Tibial nerve (tissue), 4 donors: ENCODE data around the gene MED22. TPM values are rescaled to one million over a fixed set of nuclear protein-coding genes. Genes with fewer than 3 reads are reported as not detected.
"Not testable (repeated sequence)": the region's sequence is repeated elsewhere in the genome, so short reads cannot be mapped to it uniquely, and the experiment has no call there.

Source experiments
- DNase-seq, 2 donors: peaks; one replicate each; pipeline ENCODE4 v3.0.0-alpha.2; 2019; ENCODE audit warnings: low spot score in 2 of 2
- H3K27ac ChIP-seq, 4 donors: fragments of 200-600 bp; sonication (generic) in 3 of 4; one replicate each; pipeline ENCODE4 v1.5.1; 2017 to 2019; ENCODE audit warnings: mild to moderate bottlenecking in 1 of 4
- H3K27me3 ChIP-seq, 2 donors: fragments of 200-600 bp; sonication (generic) in 1 of 2; one replicate each; pipeline versions ENCODE4 v1.5.1 to v1.6.0; 2017 to 2019
- H3K36me3 ChIP-seq, 3 donors: fragments of 200-600 bp; sonication (generic); one replicate each; pipeline ENCODE4 v1.5.1; 2018 to 2019
- H3K4me1 ChIP-seq, 4 donors: fragments of 200-600 bp; sonication (generic) in 3 of 4; one replicate each; pipeline ENCODE4 v1.5.1; 2017 to 2019
- H3K4me3 ChIP-seq, 4 donors: fragments of 200-600 bp; sonication (generic) in 3 of 4; one replicate each; pipeline ENCODE4 v1.5.1; 2017 to 2019; ENCODE audit warnings: mild to moderate bottlenecking in 1 of 4, moderate library complexity in 1 of 4
- H3K9me3 ChIP-seq, 4 donors: fragments of 200-600 bp; sonication (generic) in 3 of 4; one replicate each; pipeline ENCODE4 v1.5.1; 2017 to 2019
- CTCF ChIP-seq, 5 experiments: fragments of 200-600 bp in 3 of 5; fragments of 450-650 bp in 2 of 5; sonication (generic) in 3 of 5; IDR thresholded peaks; one replicate each; pipeline ENCODE4 v1.5.1; 2016 to 2019; ENCODE audit warnings: antibody characterized with exemption in 5 of 5, mild to moderate bottlenecking in 3 of 5, moderate library complexity in 2 of 5
- EP300 ChIP-seq, 2 donors: sonication (generic); formaldehyde crosslinking; IDR thresholded peaks; one replicate each; pipeline ENCODE4 v1.6.1; 2017; ENCODE audit warnings: antibody characterized with exemption in 2 of 2, mild to moderate bottlenecking in 1 of 2
- POLR2A ChIP-seq, 2 donors: fragments of 450-650 bp; IDR thresholded peaks; one replicate each; pipeline ENCODE4 v1.6.1; 2017; ENCODE audit warnings: antibody characterized with exemption in 2 of 2, mild to moderate bottlenecking in 2 of 2, moderate library complexity in 2 of 2
- WGBS, 2 donors: methylation state at CpG; one replicate each; pipeline ENCODE4 v1.1.5; 2018; 5-methylcytosine and 5-hydroxymethylcytosine counted together
- total RNA-seq, 4 donors: library from RNA; depleted of rRNA; stranded (reverse); fragments of >200 nt; gene quantifications; one replicate each; pipeline ENCODE4 v1.1.0, GENCODE V29; 2016

Gene MED22
- total RNA-seq: 10 to 100 TPM; 29.3 to 63.6 (median 39.2) TPM

GRCh38 chr9:133347985-133348717 is at the start of gene MED22, which contains the start of gene RPL7A:
TSS of gene MED22 (minus strand) at chr9:133348131. CDS start at chr9:133346662, 1,469 bp downstream.
TSS of gene RPL7A (plus strand) at chr9:133348218. CDS start at chr9:133348244, 26 bp downstream.
- H3K9me3 ChIP-seq: no peaks in the 10 kb centered on the region
- TF ChIP-seq POLR2A (IDR thresholded peaks at IDR 0.05) (peak; percentile 67 to 76), CTCF (IDR thresholded peaks at IDR 0.05) (peak in 2 of 5 experiments; percentile 48 to 50), EP300 (IDR thresholded peaks at IDR 0.05) (peak; percentile 14 to 96)
- peak within 1 kb of the TSS; percentile 74 to 96 (median 92) for H3K27ac ChIP-seq
- peak; percentile 93 to 97 for DNase-seq
- no peaks in the 10 kb centered on the region for H3K27me3 ChIP-seq
- H3K4me1 ChIP-seq: peaks cover 0 to 52% (median 24%) of the 10 kb centered on the region in 4 donors
- peaks cover 0 to 70% (median 34%) of the 10 kb centered on the region in 3 donors for H3K36me3 ChIP-seq
- 0 to 1% methylated on average over 42 to 64 of the region's 64 CpGs for WGBS, 2 donors
- peak within 1 kb of the TSS; percentile 74 to 99 (median 96) for H3K4me3 ChIP-seq

GRCh38 chr9:133397370-133397769 is 49.4 kb upstream of the MED22 start:
- 71 to 75% methylated on average over 6 of the region's 6 CpGs for WGBS, 2 donors
- no peak for DNase-seq
- Histone ChIP-seq H3K27me3 (peaks cover 0 to 18% of the 10 kb centered on the region in 2 donors), H3K4me3 (no peak overlapping the region), H3K9me3 (no peaks in the 10 kb centered on the region), H3K27ac (no peak overlapping the region), H3K36me3 (peaks cover 0 to 23% (median 0%) of the 10 kb centered on the region in 3 donors), H3K4me1 (no peaks in the 10 kb centered on the region)
- no peak for TF ChIP-seq CTCF (IDR thresholded peaks at IDR 0.05)
- no peak for TF ChIP-seq EP300 (IDR thresholded peaks at IDR 0.05)
- no peak for TF ChIP-seq POLR2A (IDR thresholded peaks at IDR 0.05)

- H3K36me3 ChIP-seq: peaks cover 0 to 18% (median 0%) of the 10 kb centered on the region in 3 donors
- DNase-seq: no peak
- H3K9me3 ChIP-seq: no peaks in the 10 kb centered on the region
- TF ChIP-seq EP300 (IDR thresholded peaks at IDR 0.05) (no peak), CTCF (IDR thresholded peaks at IDR 0.05) (no peak), POLR2A (IDR thresholded peaks at IDR 0.05) (no peak)
- no peak overlapping the region for H3K27ac ChIP-seq
- no peaks in the 10 kb centered on the region for H3K4me1 ChIP-seq
- WGBS, 2 donors: 24 to 26% methylated on average over 13 to 14 of the region's 14 CpGs
- H3K27me3 ChIP-seq: peaks cover 0 to 21% of the 10 kb centered on the region in 2 donors
- H3K4me3 ChIP-seq: no peak overlapping the region
Observed at GRCh38 chr9:133396952-133397351, 49.0 kb upstream of the MED22 start.

- Histone ChIP-seq H3K9me3 (no peaks in the 10 kb centered on the region), H3K4me3 (no peak overlapping the region), H3K27me3 (peaks cover 0 to 27% of the 10 kb centered on the region in 2 donors), H3K36me3 (no peaks in the 10 kb centered on the region), H3K4me1 (no peaks in the 10 kb centered on the region), H3K27ac (no peak overlapping the region)
- 38 to 57% methylated on average over 5 to 8 of the region's 8 CpGs for WGBS, 2 donors
- TF ChIP-seq EP300 (IDR thresholded peaks at IDR 0.05) (no peak), CTCF (IDR thresholded peaks at IDR 0.05) (no peak), POLR2A (IDR thresholded peaks at IDR 0.05) (no peak)
- no peak for DNase-seq
Observed at GRCh38 chr9:133394687-133395271, 46.8 kb upstream of the MED22 start.

GRCh38 chr9:133393399-133393798 is 45.5 kb upstream of the MED22 start:
- Histone ChIP-seq H3K9me3 (no peaks in the 10 kb centered on the region), H3K27ac (no peak overlapping the region), H3K4me3 (no peak overlapping the region), H3K36me3 (no peaks in the 10 kb centered on the region), H3K4me1 (no peaks in the 10 kb centered on the region), H3K27me3 (peaks cover 0 to 27% of the 10 kb centered on the region in 2 donors)
- no peak for DNase-seq
- TF ChIP-seq EP300 (IDR thresholded peaks at IDR 0.05) (no peak), CTCF (IDR thresholded peaks at IDR 0.05) (no peak), POLR2A (IDR thresholded peaks at IDR 0.05) (no peak)
- 89 to 92% methylated on average over 3 of the region's 3 CpGs for WGBS, 2 donors

- not testable (repeated sequence) for H3K36me3 ChIP-seq, DNase-seq, H3K4me3 ChIP-seq, H3K4me1 ChIP-seq, H3K9me3 ChIP-seq, H3K27ac ChIP-seq
- peaks cover 0 to 27% of the 10 kb centered on the region in 2 donors for H3K27me3 ChIP-seq
- 94% methylated on average over 3 of the region's 3 CpGs for whole genome bisulfite sequencing, 2 donors
Observed at GRCh38 chr9:133392308-133392707, 44.4 kb upstream of the MED22 start.

- DNase-seq, H3K36me3 ChIP-seq, H3K4me3 ChIP-seq, H3K4me1 ChIP-seq, H3K9me3 ChIP-seq, H3K27ac ChIP-seq: not testable (repeated sequence)
- 47 to 67% methylated on average over 1 to 2 of the region's 4 CpGs for WGBS, 2 donors
- H3K27me3 ChIP-seq: peaks cover 0 to 27% of the 10 kb centered on the region in 2 donors
Observed at GRCh38 chr9:133391449-133391848, 43.5 kb upstream of the MED22 start.
